ENCODE data around the gene OR13G1. TPM values are rescaled to one million over a fixed set of nuclear protein-coding genes. Genes with fewer than 3 reads are reported as not detected.

OR13G1 gene
- total and polyA plus RNA-seq, 2 donors (not counting 3 experiments of a cell fraction or from before 2014, with no cell fraction given) = not detected

GRCh38 chr1:247647864-247648263 lies 31.7 kb downstream of the OR13G1 start:
- Histone ChIP-seq H2AFZ (ENCODE audit: low read depth, low read length) (no peak overlapping the region), H3K27me3 (ENCODE audit: control insufficient read depth in 2 of 2, insufficient read depth in 2 of 2, low read length in 2 of 2) (no peaks in the 10 kb centered on the region), H3K9ac (replicated peaks; ENCODE audit: extremely low read depth, insufficient read depth, low read length) (no peak overlapping the region), H3K79me2 (ENCODE audit: control insufficient read depth, insufficient read depth, low read length) (no peaks in the 10 kb centered on the region), H3K9me1 (replicated peaks; ENCODE audit: control insufficient read depth, extremely low read depth, insufficient read depth, low read length) (no peaks in the 10 kb centered on the region), H3K27ac (ENCODE audit: insufficient read depth, low read depth, low read length) (no peak overlapping the region), H3K4me2 (ENCODE audit: insufficient read depth, low read length) (no peak overlapping the region), H3K9me3 (replicated peaks; ENCODE audit: control insufficient read depth, insufficient read depth, low read length) (peaks cover 3% of the 10 kb centered on the region), H4K20me1 (replicated peaks; ENCODE audit: control insufficient read depth, extremely low read depth, insufficient read depth, low read length) (no peaks in the 10 kb centered on the region), H3K4me3 (replicated peaks in 1 of 3; ENCODE audit: insufficient read depth in 1 of 3, low read depth in 1 of 3, low read length in 3 of 3) (no peak overlapping the region), H3K36me3 (ENCODE audit: control insufficient read depth in 2 of 2, extremely low read depth in 1 of 2, insufficient read depth in 2 of 2, low read length in 2 of 2) (no peaks in the 10 kb centered on the region), H3K4me1 (ENCODE audit: control insufficient read depth, extremely low read depth, insufficient read depth, low read length) (no peaks in the 10 kb centered on the region)
- intact Hi-C loops (cut with micrococcal nuclease) = no loop called here
- DNase-seq (ENCODE audit: low read depth, low spot score) = no peak
- dilution Hi-C loops (cut with MboI; ENCODE audit: extremely low pct_ligation_motif_present, low sequenced_read_pairs) = no loop called here
- TF ChIP-seq MYC (IDR thresholded peaks at IDR 0.05; ENCODE audit: low read depth, low read length) (no peak), FOS (IDR thresholded peaks at IDR 0.05; ENCODE audit: borderline replicate concordance, insufficient read depth, low read length) (no peak), GATA2 (IDR thresholded peaks at IDR 0.05; ENCODE audit: insufficient read depth, insufficient read length, low read depth, low read length) (no peak), POLR2A (IDR thresholded peaks at IDR 0.05; ENCODE audit: low read depth, low read length) (no peak), JUN (IDR thresholded peaks at IDR 0.05; ENCODE audit: borderline replicate concordance, insufficient read depth, insufficient read length, low read depth) (no peak), EZH2 (IDR thresholded peaks at IDR 0.05; ENCODE audit: borderline replicate concordance, low read depth, low read length, severe bottlenecking) (no peak), MAX (IDR thresholded peaks at IDR 0.05; ENCODE audit: insufficient read depth, insufficient read length) (no peak), POLR2AphosphoS5 (IDR thresholded peaks at IDR 0.05; ENCODE audit: insufficient read depth, low read depth, low read length) (no peak), CTCF (IDR thresholded peaks at IDR 0.05; ENCODE audit: extremely low read depth in 1 of 2, insufficient read depth in 1 of 2, low read depth in 1 of 2, low read length in 2 of 2) (no peak)
- no peak for FAIRE-seq
- ChIA-PET CTCF (no interaction called here), POLR2A (no interaction called here)
- no TSS peak for BruUV-seq (replicated peaks)

Data from endothelial cell of umbilical vein (primary cell).